Bronchial epithelial cell (primary cell): ENCODE measurements around the gene LDB3. TPM values are rescaled to one million over a fixed set of nuclear protein-coding genes. Genes with fewer than 3 reads are reported as not detected.

Experiments
- DNase-seq: peaks from one replicate; pipeline ENCODE4 v3.0.0-alpha.2; 2010; ENCODE audit warnings: low read depth
- FAIRE-seq: peaks from 2 replicates; lab custom pipeline; 2011; peaks lifted over from hg19 to GRCh38; lab: Jason Lieb, UNC
- H3K27me3 ChIP-seq: 2 replicates; pipeline ENCODE4 v1.5.1; 2011; ENCODE audit warnings: low read length; ENCODE audit not compliant: control insufficient read depth, insufficient read depth
- H3K36me3 ChIP-seq: 2 replicates; pipeline ENCODE4 v1.5.1; 2011; ENCODE audit warnings: low read length; ENCODE audit not compliant: control insufficient read depth, insufficient read depth
- H3K4me3 ChIP-seq: 2 replicates; pipeline ENCODE4 v1.5.1; 2011; ENCODE audit warnings: mild to moderate bottlenecking, low read depth, low read length, control low read depth
- CTCF ChIP-seq: IDR thresholded peaks from 2 replicates; pipeline ENCODE4 v1.5.1; 2011; ENCODE audit warnings: mild to moderate bottlenecking, moderate library complexity, low read length, control low read depth, inconsistent platforms; ENCODE audit not compliant: insufficient read depth, severe bottlenecking
- total RNA-seq: library from RNA; depleted of rRNA; stranded (reverse); fragments of >200 nt; gene quantifications from 2 replicates; pipeline ENCODE4 v1.2.1, GENCODE V29; 2014

The LDB3 gene
- total RNA-seq, 1 donor from 2014 or later, result not detected

- Histone ChIP-seq H3K4me3 (no peak overlapping the region), H3K36me3 (no peaks in the 10 kb centered on the region), H3K27me3 (no peaks in the 10 kb centered on the region)
- no peak for TF ChIP-seq CTCF
- FAIRE-seq, result no peak
- DNase-seq, result no peak
Observed at GRCh38 chr10:86769991-86770390, 101.7 kb downstream of the LDB3 start.

- Histone ChIP-seq H3K36me3 (no peaks in the 10 kb centered on the region), H3K27me3 (no peaks in the 10 kb centered on the region), H3K4me3 (no peak overlapping the region)
- FAIRE-seq, result no peak
- no peak for TF ChIP-seq CTCF
- no peak for DNase-seq
Observed at GRCh38 chr10:86770412-86770960, 102.2 kb downstream of the LDB3 start.

GRCh38 chr10:86773498-86773897, 105.2 kb downstream of the LDB3 start:
- H3K36me3 ChIP-seq, result no peaks in the 10 kb centered on the region
- no peak for FAIRE-seq
- TF ChIP-seq CTCF, result no peak
- H3K27me3 ChIP-seq, result no peaks in the 10 kb centered on the region
- no peak for DNase-seq
- no peak overlapping the region for H3K4me3 ChIP-seq

- peak; percentile 27 for DNase-seq
- no peak for TF ChIP-seq CTCF
- no peaks in the 10 kb centered on the region for H3K27me3 ChIP-seq
- no peaks in the 10 kb centered on the region for H3K36me3 ChIP-seq
- FAIRE-seq, result no peak
- no peak overlapping the region for H3K4me3 ChIP-seq
Observed at GRCh38 chr10:86775056-86775869, 107.0 kb downstream of the LDB3 start.

GRCh38 chr10:86775870-86776180, 107.5 kb downstream of the LDB3 start:
- no peaks in the 10 kb centered on the region for H3K36me3 ChIP-seq
- no peaks in the 10 kb centered on the region for H3K27me3 ChIP-seq
- H3K4me3 ChIP-seq, result no peak overlapping the region
- DNase-seq (no peak), FAIRE-seq (no peak)
- no peak for TF ChIP-seq CTCF
